Testis (tissue), 3 donors: ENCODE results near the gene BABAM2. TPM values are rescaled to one million over a fixed set of nuclear protein-coding genes. Genes with fewer than 3 reads are reported as not detected.
"Not testable (repeated sequence)": the region's sequence is repeated elsewhere in the genome, so short reads cannot be mapped to it uniquely, and the experiment has no call there.

Experiments used
- DNase-seq: peaks from one replicate; pipeline ENCODE4 v3.0.0-alpha.2; 2019
- H3K27ac ChIP-seq, 2 donors: fragments of 200-600 bp; sonication (generic); one replicate each; pipeline ENCODE4 v1.5.1; 2019
- H3K27me3 ChIP-seq: fragments of 200-600 bp; sonication (generic); one replicate; pipeline ENCODE4 v1.5.1; 2019
- H3K36me3 ChIP-seq: fragments of 200-600 bp; sonication (generic); one replicate; pipeline ENCODE4 v1.5.1; 2017; ENCODE audit warnings: low read depth; ENCODE audit errors: missing control alignments
- H3K4me1 ChIP-seq: fragments of 200-600 bp; sonication (generic); one replicate; pipeline ENCODE4 v1.5.1; 2019
- H3K4me3 ChIP-seq, 2 donors: fragments of 200-600 bp; sonication (generic); one replicate each; pipeline ENCODE4 v1.5.1; 2017 to 2019
- H3K9me3 ChIP-seq: fragments of 200-600 bp; sonication (generic); one replicate; pipeline ENCODE4 v1.5.1; 2017
- CTCF ChIP-seq, 3 experiments: fragments of 450-650 bp in 2 of 3; fragments of 200-600 bp in 1 of 3; sonication (generic) in 1 of 3; IDR thresholded peaks; one replicate each; pipeline ENCODE4 v1.5.1; 2016 to 2019; ENCODE audit warnings: antibody characterized with exemption in 3 of 3, mild to moderate bottlenecking in 2 of 3, moderate library complexity in 1 of 3
- POLR2A ChIP-seq: fragments of 450-650 bp; IDR thresholded peaks from one replicate; pipeline ENCODE4 v1.6.1; 2017; ENCODE audit warnings: antibody characterized with exemption, mild to moderate bottlenecking, moderate library complexity
- WGBS, 2 donors: methylation state at CpG; one replicate each; pipeline ENCODE4 v1.1.5; 2018; 5-methylcytosine and 5-hydroxymethylcytosine counted together
- intact Hi-C: fragments of 100-400 bp; cut with DNase I; formaldehyde crosslinking; loops from one replicate; pipeline ENCODE4 v1.15.1; 2023; ENCODE audit warnings: low total_unique reads
- polyA plus RNA-seq: library from polyadenylated mRNA; stranded (reverse); fragments of 350-450 nt; fragmentation: Illumina TruSeq; extraction: RNeasy Lipid Tissue Mini Kit (QIAGEN cat#74804); gene quantifications from one replicate; pipeline ENCODE4 v1.2.3, GENCODE V29; 2014; ENCODE audit warnings: low read depth, low replicate concordance; ENCODE audit not compliant: insufficient read depth
- total RNA-seq, 2 donors: library from RNA; depleted of rRNA; stranded (reverse); fragments of >200 nt; gene quantifications; one replicate each; pipeline ENCODE4 v1.2.3, GENCODE V29; 2016

BABAM2 gene
- total and polyA plus RNA-seq, 3 donors from 2014 or later, result 49.2 to 70.6 (median 59.1) TPM

DNA sequence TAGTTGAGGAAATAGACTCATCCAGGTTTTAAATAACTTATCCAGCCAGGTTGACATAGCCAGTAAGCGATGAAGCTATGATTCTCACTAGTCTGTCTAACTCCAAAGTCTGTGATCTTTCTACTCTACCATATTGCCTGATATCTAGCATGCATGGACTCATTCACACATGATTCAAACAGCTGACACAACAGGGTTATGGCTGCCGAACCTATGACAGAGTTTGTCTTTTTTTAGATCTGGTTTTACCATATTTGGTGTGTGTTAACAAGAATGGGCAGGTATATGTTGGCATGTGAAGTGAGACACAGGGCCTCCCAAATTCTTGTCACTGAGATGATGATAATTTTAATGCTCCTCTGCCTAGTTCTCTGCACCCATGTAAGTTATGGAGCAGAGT, 210.6 kb downstream of the BABAM2 start:
- TF ChIP-seq POLR2A (no peak), CTCF (IDR thresholded peaks at IDR 0.05) (no peak)
- no peak for DNase-seq
- Histone ChIP-seq H3K4me1 (peaks cover 7% of the 10 kb centered on the region), H3K27me3 (no peaks in the 10 kb centered on the region), H3K4me3 (no peak overlapping the region), H3K9me3 (no peaks in the 10 kb centered on the region), H3K27ac (no peak overlapping the region), H3K36me3 (no peaks in the 10 kb centered on the region)
- WGBS, 2 donors, result 83 to 91% methylated on average over 2 of the region's 2 CpGs
- intact Hi-C loops, result no loop called here

GRCh38 chr2:28101892-28102291, 211.4 kb downstream of the BABAM2 start:
- peaks cover 5% of the 10 kb centered on the region for H3K4me1 ChIP-seq
- H3K27me3 ChIP-seq, result no peaks in the 10 kb centered on the region
- WGBS, 2 donors, result 68 to 72% methylated on average over 3 of the region's 3 CpGs
- DNase-seq, result no peak
- no peaks in the 10 kb centered on the region for H3K9me3 ChIP-seq
- no peak overlapping the region for H3K27ac ChIP-seq
- H3K4me3 ChIP-seq, result no peak overlapping the region
- H3K36me3 ChIP-seq, result no peaks in the 10 kb centered on the region
- no peak for TF ChIP-seq POLR2A
- TF ChIP-seq CTCF (IDR thresholded peaks at IDR 0.05), result no peak
- intact Hi-C loops, result no loop called here

DNA sequence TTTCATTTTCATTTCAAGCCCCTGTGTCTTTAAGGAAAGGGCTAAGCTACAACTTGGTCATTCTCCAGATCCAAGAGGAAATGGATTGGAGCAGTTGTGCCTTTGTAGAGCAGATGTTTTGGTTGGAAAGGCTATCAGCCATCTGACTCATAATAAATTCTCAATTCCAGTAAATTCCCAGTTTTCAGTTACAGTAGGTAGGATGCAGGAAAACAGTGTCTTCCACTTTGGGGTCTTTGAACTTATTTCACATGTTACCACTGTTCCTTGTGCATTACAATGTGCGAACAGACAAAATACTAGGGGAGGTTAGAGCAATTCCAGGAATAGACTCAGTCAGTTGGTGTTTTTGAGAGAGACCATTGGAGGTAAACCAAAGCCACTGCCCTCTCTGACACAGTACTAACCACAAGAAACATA, 211.9 kb downstream of the BABAM2 start:
- Histone ChIP-seq H3K9me3 (no peaks in the 10 kb centered on the region), H3K27me3 (no peaks in the 10 kb centered on the region), H3K36me3 (no peaks in the 10 kb centered on the region), H3K4me1 (no peaks in the 10 kb centered on the region), H3K4me3 (no peak overlapping the region), H3K27ac (no peak overlapping the region)
- intact Hi-C loops, result no loop called here
- TF ChIP-seq POLR2A (no peak), CTCF (IDR thresholded peaks at IDR 0.05) (no peak)
- DNase-seq, result no peak
- 40 to 58% methylated on average over 1 of the region's 1 CpG for WGBS, 2 donors

DNA sequence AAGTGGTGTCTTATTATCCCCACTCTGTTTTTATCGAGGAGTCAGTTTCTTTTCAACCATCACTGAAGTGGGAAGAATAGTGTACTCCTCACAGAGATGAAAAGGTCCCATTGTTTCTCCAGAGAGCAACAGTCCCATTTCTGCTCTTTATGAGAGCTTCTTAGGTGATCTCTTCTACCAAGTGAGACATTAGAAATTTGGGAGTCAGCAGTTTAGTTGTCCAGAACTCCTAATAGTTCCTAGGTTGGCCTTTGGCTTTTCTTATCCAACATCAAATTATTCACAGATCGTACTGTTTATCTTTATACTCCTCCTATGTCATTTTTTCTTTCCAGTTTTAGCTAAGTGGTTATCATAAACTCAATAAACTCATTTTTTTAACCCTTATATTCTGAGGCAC, 213.1 kb downstream of the BABAM2 start:
- no peak for DNase-seq
- Histone ChIP-seq H3K27me3 (no peaks in the 10 kb centered on the region), H3K4me3 (no peak overlapping the region), H3K36me3 (no peaks in the 10 kb centered on the region), H3K4me1 (no peaks in the 10 kb centered on the region), H3K9me3 (no peaks in the 10 kb centered on the region), H3K27ac (no peak overlapping the region)
- TF ChIP-seq CTCF (IDR thresholded peaks at IDR 0.05), result no peak
- TF ChIP-seq POLR2A, result no peak
- WGBS, 2 donors, result 77 to 90% methylated on average over 2 of the region's 2 CpGs
- intact Hi-C loops, result no loop called here

GRCh38 chr2:28108143-28108542, 217.6 kb downstream of the BABAM2 start:
- TF ChIP-seq CTCF (IDR thresholded peaks at IDR 0.05) (no peak), POLR2A (no peak)
- 59 to 80% methylated on average over 2 of the region's 2 CpGs for WGBS, 2 donors
- no peaks in the 10 kb centered on the region for H3K27me3 ChIP-seq
- intact Hi-C loops, result no loop called here
- H3K4me3 ChIP-seq, result no peak overlapping the region
- no peaks in the 10 kb centered on the region for H3K4me1 ChIP-seq
- no peaks in the 10 kb centered on the region for H3K36me3 ChIP-seq
- no peak overlapping the region for H3K27ac ChIP-seq
- H3K9me3 ChIP-seq, result no peaks in the 10 kb centered on the region
- no peak for DNase-seq

DNA sequence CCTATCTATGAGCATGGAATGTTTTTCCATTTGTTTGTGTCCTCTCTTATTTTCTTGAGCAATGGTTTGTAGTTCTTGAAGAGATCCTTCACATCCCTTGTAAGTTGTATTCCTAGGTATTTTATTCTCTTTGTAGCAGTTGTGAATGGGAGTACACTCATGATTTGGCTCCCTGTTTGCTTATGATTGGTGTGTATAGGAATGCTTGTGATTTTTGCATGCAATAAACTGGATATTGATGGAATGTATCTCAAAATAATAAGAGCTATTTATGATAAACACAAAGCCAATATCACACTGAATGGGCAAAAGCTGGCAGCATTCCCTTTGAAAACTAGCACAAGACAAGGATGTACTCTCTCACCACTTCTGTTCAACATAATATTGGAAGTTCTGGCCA, 223.2 kb downstream of the BABAM2 start:
- intact Hi-C loops, H3K4me3 ChIP-seq, H3K9me3 ChIP-seq, H3K36me3 ChIP-seq, H3K4me1 ChIP-seq, H3K27me3 ChIP-seq, DNase-seq, H3K27ac ChIP-seq: not testable (repeated sequence)
